Measurements from ENCODE around the gene ALDH4A1.
A peak's percentile ranks its signal among the peaks of the same experiment; 100 is the strongest.
"Not testable (repeated sequence)": the region's sequence is repeated elsewhere in the genome, so short reads cannot be mapped to it uniquely, and the experiment has no call there.

The ALDH4A1 gene

DNA sequence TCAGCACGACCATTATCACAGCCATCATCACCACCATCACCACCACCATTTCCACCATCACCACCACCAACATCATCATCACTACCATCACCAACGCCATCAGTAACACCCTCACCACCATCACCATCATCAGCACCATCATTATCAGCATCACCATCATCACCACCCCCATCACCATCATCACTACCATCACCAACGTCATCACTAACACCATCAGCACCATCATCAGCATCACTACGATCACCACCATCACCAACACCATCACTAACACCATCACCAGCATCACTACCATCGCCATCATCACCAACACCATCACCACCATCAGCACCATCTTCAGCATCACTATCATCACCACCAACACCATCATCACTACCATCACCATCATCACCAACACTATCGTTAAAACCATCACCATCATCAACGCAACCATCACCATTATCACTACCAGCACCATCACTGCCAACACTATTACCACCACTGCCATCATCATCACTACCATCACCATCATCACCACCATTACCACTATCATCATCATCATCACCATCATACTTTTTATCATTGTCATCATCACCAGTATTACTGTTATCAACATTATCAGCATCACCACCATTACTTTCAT, 44.2 kb downstream of the ALDH4A1 start:
- DNase-seq: no peak

DNA sequence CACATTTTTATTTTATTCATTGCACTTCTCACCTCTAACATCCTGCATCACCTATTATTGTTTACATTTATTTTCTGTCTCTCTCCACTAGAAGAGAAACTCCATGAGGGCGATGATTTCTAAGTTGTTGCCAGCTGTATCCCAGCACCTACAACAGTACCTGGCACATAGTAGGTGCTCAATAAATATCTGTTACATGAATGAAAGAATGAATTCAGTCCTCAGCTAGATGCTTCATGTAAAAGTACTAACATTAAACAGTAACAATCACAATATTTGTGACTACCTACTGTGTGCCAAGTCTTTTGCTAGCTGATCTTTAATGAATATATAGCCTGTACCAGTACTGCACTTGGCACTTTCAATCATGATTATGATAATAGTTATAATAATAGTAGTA, 45.9 kb downstream of the ALDH4A1 start:
- DNase-seq: no peak

DNA sequence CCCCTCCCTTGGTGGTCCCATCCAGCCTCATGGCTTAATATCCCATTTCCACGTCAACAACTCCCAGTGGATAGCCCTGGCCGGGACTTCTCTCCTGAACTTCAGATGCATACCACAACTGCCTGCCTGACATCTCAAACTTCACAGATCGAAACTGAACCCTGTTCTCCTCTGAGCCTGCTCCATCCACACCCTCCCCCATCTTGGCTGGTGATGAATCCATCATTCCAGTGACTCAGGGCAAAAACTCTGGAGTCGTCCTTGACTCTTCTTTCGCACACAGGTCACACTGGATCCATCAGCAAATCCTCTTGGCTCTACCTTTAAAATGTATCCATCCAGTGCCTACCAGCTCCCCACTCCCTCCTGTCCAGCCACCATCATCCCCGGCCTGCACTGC, 46.8 kb downstream of the ALDH4A1 start:
- DNase-seq: no peak

DNA sequence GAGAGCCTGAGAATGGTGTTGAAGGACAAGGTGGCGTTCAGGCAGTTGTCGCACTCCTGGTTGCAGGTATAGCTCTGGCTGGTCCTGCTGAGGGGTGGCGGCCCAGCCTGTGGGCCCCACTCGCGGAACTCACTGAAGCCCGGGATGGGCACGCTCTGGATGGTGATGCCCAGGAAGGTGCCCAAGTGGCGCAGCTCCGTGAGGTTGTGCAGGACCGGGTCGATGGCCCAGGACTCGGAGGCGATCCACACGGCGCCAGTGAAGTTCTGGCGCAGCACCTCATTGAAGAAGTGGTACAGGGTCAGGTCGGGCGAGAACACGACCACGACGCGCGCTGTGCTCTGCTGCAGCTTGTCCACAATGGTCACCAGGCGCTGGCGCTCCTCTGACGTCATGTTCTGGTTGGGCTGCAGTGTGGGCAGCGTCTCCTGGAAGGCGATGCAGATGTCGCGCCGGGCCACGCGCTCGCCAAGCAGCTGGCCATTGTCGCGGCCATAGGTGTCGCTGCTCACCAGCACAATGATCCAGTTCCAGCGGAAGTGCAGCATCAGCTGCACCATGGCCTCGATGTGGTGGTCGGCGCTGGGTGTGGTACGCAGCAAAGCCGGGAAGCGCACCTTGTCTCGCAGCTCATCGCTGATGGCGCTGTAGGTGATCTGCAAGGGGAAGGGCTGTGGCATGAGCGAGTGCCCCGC, 47.9 kb downstream of the ALDH4A1 start:
- DNase-seq: no peak

DNA sequence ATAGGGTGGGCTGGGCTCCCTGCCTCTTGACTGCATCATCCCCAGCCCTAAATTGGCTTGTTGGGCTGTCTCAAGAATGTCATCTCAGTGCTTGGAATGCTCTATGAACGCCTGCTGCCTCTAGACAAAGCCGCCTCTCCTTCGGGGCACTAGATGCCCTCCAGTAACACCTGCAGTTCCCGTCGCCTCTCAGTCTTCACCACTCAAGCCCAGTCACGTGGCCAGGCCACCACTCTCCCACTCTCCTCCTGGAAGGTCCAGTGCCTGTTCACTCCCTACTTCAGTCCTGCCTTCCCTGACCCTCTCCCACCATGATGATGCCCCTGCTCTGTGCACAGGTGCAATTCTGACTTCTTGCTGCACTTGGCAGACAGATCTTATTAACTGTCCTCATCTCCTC, 49.9 kb downstream of the ALDH4A1 start:
- no peak for DNase-seq

DNA sequence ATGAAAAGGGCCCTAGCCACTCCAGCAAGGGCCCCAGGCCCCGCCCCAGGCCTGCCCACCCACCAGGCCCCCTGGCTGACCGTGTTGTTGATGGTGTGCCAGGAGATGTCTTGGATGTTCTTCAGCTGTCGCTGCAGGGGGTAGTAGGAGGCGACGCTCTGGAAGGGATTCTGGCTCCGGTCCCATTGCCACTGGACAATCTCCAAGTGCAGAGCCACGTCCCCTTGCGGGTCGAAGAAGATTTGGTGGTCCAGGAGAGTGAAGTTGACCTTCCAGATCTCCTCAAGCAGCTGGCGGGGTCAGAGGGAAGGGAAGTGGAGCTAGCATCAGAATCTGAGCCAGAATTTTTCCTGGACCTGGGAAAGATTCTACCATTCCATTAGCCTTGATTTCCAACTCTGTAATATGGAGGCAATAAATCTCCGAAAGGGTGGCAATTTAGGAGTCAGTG, 53.1 kb downstream of the ALDH4A1 start:
- DNase-seq: peak in 1 of 56 donors; percentile 14

DNA sequence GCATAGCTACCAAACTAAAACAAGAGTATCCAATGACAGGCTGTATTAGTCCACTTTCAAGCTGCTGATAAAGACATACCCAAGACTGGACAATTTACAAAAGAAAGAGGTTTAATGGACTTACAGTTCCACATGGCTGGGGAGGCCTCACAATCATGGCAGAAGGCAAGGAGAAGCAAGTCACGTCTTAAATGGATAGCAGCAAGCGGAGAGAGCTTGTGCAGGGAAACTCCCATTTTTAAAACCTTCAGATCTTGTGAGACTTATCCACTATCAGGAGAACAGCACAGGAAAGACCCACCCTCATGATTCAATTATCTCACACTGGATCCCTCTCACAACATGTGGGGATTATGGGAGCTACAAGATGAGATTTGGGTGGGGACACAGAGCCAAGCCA, 54.6 kb downstream of the ALDH4A1 start:
- not testable (repeated sequence) for DNase-seq

DNA sequence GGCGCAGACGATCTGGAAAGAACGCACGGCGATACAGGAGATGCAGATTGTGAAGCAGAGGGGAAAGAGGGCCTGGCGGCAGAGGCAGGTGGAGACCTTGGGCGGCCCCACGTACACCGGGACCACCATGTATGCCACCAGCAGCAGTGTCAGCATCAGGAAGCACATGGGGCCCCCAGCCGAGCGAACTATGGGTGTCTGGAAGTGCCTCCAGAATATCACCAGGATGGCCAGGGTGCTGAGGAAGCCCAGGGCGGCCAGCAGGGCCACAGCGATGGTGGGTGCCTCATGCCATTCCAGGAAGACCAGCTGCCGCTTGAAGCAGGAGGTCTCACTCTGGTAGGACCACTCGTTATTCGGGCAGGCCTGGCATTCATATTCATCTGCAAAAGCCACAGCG, 62.2 kb downstream of the ALDH4A1 start:
- no peak for DNase-seq

DNA sequence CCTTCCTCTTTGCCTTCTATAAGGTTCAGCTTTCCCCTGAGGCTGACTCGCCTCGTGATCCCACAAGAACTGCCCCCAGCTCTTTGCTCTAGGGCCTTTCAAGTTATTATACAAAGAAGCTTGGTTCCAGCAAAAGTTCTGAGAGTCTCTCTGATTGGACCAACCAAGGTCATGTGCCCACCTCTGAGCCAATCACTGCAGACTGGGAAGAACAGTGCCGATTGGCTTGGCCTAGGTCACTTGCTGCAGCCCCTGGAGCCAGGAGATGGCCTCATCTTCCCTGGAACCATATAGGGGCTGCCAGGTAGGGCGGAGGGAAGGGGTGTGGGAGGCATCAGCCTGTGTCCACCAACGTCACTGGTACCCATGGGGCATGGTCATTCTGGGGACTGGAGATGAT, 65.7 kb downstream of the ALDH4A1 start:
- no peak for DNase-seq

DNA sequence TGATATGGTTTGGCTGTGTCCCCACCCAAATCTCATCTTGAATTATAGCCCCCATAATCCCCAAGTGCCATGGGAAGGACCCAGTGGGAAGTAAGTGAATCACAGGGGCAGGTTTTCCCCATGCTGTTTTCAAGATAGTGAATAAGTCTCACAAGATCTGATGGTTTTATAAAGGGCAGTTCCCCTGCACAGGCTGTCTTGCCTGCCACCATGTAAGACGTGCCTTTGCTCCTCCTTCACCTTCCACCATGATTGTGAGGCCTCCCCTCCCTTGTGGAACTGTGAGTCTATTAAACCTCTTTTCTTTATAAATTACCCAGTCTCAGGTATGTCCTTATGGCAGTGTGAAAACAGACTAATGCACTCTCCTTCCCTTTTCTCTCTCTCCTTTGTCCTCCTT, 70.0 kb downstream of the ALDH4A1 start:
- DNase-seq: not testable (repeated sequence)

DNA sequence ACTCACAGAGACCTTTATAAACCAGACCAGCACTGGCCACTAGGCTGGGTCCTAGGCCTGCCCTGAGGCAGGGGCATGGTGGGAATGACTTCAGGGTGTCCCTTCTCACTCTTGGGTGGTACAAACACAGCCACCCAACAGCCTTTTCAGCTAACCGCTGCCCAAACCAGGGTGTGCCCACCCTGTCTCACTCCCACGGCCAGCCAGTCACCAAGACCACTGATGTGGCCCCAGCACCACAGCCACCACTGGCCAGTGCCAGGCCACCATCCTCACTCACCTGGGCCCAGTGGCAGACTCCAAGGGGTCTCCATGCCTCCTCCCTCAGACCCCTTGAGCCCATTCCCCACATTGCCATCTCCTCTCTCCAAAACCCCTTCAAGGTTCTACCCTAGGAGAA, 70.7 kb downstream of the ALDH4A1 start:
- no peak for DNase-seq

DNA sequence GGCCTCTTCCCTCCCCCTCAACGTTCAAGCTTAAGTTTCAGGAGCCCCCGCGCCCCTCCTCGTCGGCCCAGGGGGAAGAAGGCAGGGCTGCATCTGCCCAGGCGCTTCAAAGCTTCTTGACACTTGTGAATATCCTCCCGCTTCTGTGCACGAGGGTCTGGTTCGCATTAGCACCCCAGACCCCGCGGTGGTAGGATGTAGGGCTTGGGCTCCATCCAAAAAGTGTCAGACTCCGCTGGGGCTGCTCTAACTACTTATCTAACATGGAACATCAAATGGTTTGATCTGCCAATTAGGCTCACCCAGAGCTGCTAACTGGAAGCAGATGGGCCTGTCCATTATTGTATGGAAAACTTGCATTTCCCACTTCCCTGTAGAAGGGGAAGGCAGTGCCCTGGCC, 71.8 kb downstream of the ALDH4A1 start:
- DNase-seq: no peak

DNA sequence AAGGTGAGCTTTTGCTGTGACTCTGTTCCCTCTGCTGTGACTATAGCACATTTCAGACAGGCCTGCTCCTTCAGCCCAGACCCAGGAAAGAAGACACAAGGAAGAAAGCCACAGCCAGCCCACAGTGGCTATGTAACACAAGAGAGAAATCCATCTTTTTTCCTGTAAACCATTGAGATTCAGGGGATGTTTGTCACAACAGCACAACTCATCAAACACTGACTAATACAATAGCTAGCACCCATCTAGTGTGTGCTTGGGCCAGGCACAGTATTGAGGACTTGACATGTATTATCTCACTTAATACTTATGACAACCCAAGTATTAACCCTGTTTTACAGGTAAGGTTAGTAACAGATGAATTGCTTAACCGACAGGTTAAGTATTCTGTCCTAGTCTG, 72.7 kb downstream of the ALDH4A1 start:
- no peak for DNase-seq

DNA sequence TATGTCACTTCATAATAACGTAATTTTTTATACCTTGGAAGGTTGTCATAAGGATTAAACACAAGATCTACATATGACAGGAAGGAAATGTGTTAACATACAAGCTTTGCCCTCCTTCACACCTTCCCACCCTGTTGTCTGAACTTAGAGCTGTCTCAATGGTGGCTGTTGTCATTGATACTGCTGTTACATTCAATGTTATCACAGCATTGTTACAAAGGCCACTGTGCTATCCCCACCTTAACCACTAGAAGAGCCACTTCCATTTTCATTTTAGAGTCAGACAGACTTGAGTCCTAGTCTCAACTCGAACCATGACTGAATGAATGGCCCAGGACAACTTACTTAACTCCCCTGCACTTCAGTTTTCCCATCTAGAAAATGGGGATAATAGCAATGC, 74.1 kb downstream of the ALDH4A1 start:
- no peak for DNase-seq

DNA sequence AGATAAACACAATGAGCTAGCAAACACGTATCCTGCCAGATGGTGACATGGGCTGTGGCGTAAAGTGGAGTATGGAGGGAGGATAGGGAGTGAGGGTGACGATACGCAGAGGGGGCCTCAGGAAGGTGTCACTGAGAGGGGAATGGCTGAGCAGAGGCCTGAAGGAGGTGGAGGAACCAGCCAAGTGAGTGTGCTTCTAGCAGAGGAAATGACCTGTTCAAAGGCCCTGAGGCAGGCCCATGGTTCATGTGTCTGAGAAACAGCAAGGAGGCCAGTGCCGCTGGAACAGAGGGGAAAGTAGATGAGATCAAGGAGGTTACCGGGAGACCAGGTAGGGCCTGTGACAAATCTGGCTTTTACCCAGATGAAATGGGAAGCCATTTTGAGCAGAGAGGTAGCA, 78.9 kb downstream of the ALDH4A1 start:
- no peak for DNase-seq

Measured in amygdala (tissue), 56 donors.